ENCODE data around the gene FNDC5. TPM values are rescaled to one million over a fixed set of nuclear protein-coding genes. Genes with fewer than 3 reads are reported as not detected.

FNDC5 gene
- total RNA-seq, 1 donor from 2014 or later, result 105 TPM

- H3K4me3 ChIP-seq, result no peak overlapping the region
- intact Hi-C loops (cut with micrococcal nuclease), result no loop called here
- DNase-seq, result no peak
- no peaks in the 10 kb centered on the region for H3K9me3 ChIP-seq (replicated peaks)
- H3K27ac ChIP-seq (replicated peaks), result no peak overlapping the region
- H3K27me3 ChIP-seq (ENCODE audit: low read depth), result no peaks in the 10 kb centered on the region
- TF ChIP-seq, protein P1, sequence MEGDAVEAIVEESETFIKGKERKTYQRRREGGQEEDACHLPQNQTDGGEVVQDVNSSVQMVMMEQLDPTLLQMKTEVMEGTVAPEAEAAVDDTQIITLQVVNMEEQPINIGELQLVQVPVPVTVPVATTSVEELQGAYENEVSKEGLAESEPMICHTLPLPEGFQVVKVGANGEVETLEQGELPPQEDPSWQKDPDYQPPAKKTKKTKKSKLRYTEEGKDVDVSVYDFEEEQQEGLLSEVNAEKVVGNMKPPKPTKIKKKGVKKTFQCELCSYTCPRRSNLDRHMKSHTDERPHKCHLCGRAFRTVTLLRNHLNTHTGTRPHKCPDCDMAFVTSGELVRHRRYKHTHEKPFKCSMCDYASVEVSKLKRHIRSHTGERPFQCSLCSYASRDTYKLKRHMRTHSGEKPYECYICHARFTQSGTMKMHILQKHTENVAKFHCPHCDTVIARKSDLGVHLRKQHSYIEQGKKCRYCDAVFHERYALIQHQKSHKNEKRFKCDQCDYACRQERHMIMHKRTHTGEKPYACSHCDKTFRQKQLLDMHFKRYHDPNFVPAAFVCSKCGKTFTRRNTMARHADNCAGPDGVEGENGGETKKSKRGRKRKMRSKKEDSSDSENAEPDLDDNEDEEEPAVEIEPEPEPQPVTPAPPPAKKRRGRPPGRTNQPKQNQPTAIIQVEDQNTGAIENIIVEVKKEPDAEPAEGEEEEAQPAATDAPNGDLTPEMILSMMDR (IDR thresholded peaks at IDR 0.05; ENCODE audit: borderline replicate concordance), result no peak
- H3K36me3 ChIP-seq, result peaks cover 61% of the 10 kb centered on the region
- peaks cover 43% of the 10 kb centered on the region for H3K4me1 ChIP-seq
These were observed 10.1 kb downstream of the FNDC5 start for GRCh38 chr1:32860566-32860965.

DNA sequence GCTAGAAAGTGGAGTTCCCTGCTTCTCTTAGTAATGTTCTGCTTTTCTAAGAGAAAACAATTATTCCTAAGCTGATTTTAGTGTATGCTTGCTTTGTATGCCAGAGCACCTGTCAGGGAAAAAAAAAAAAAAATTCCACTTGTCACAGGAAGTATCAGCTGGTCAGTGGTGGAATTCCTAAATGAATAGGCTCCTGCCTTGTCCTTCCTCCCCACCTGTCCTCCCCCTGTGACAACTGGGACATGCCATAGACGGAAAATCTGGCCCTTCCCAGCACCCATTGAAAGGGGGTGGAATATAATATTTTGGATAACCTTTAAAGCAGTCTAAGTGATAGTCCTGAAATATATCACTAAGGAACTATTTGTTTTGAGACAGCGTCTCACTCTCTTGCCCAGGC lies 10.8 kb downstream of the FNDC5 start:
- Histone ChIP-seq H3K4me3 (no peak overlapping the region), H3K9me3 (replicated peaks) (no peaks in the 10 kb centered on the region), H3K36me3 (peaks cover 67% of the 10 kb centered on the region), H3K4me1 (peaks cover 37% of the 10 kb centered on the region), H3K27me3 (ENCODE audit: low read depth) (no peaks in the 10 kb centered on the region), H3K27ac (replicated peaks) (no peak overlapping the region)
- no peak for DNase-seq
- intact Hi-C loops (cut with micrococcal nuclease), result no loop called here
- TF ChIP-seq, protein P1 (IDR thresholded peaks at IDR 0.05; ENCODE audit: borderline replicate concordance), result no peak

DNA sequence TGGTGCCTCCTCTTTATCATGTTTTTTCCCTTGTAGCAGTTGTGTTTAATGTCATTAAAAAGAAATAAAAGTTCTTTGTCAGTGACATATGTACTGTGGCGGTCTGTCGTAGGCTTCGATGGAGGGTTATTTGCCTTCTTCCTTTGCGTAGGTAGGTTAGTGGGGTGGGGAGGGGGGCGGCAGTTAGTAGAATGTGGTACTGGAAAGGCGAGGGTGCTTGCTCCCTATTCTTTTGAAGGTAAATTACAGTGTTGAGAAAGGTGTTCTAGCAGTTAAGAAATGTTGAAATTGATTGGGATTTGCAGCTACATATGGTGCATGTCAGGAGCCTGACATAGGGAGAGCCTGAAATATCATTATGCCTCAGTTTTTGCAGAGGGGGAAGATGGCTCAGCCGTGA lies 11.9 kb downstream of the FNDC5 start:
- TF ChIP-seq, protein P1 (IDR thresholded peaks at IDR 0.05; ENCODE audit: borderline replicate concordance), result no peak
- Histone ChIP-seq H3K9me3 (replicated peaks) (no peaks in the 10 kb centered on the region), H3K4me1 (peaks cover 26% of the 10 kb centered on the region), H3K27ac (replicated peaks) (no peak overlapping the region), H3K4me3 (no peak overlapping the region), H3K36me3 (peaks cover 71% of the 10 kb centered on the region), H3K27me3 (ENCODE audit: low read depth) (no peaks in the 10 kb centered on the region)
- DNase-seq, result no peak
- intact Hi-C loops (cut with micrococcal nuclease), result no loop called here

GRCh38 chr1:32858136-32858535 lies 12.6 kb downstream of the FNDC5 start:
- intact Hi-C loops (cut with micrococcal nuclease), result no loop called here
- H3K27ac ChIP-seq (replicated peaks), result no peak overlapping the region

DNA sequence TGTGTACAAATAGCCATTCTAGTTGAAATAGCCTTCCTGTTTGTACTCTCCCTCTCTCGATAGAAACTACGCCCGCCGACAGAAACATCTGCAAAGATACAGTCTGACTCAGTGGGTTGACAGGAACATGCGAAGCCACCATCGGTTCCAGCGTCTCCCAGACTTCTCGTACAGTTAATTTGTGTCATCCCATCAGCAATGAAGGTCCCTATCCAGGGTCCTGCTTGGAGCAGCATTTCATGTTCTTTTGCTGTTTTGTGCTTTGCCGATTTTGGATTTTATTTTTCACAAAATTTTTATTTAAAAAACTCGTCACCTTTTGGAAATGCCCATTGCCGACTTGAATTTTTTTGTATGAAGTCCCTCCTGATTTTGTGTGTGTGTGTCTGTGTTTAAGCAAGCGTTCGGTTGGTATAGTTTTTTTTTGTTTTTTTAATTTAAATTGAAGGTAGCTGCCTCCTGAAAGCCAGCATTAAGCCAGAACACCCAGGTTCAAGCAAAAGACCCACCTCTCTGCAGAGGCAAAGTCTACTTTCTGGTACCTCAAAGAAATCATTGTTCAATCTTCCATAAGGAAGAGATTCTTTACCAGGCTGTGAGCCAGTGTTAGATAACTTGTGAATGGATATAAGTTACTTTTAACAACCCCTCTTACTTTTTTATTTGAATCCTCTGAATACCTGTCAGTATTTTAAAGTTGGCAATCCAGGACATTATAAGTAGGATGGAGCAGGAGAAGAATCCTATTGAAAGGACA lies 14.7 kb downstream of the FNDC5 start:
- H3K4me3 ChIP-seq, result no peak overlapping the region
- peaks cover 70% of the 10 kb centered on the region for H3K36me3 ChIP-seq
- intact Hi-C loops (cut with micrococcal nuclease), result no loop called here
- no peaks in the 10 kb centered on the region for H3K9me3 ChIP-seq (replicated peaks)
- TF ChIP-seq, protein P1 (IDR thresholded peaks at IDR 0.05; ENCODE audit: borderline replicate concordance), result no peak
- no peaks in the 10 kb centered on the region for H3K27me3 ChIP-seq (ENCODE audit: low read depth)
- peaks cover 6% of the 10 kb centered on the region for H3K4me1 ChIP-seq
- H3K27ac ChIP-seq (replicated peaks), result no peak overlapping the region
- no peak for DNase-seq

More at GRCh38 chr1:32858136-32858535, 12.6 kb downstream of the FNDC5 start:
- peaks cover 21% of the 10 kb centered on the region for H3K4me1 ChIP-seq
- DNase-seq, result no peak
- peaks cover 71% of the 10 kb centered on the region for H3K36me3 ChIP-seq
- no peaks in the 10 kb centered on the region for H3K9me3 ChIP-seq (replicated peaks)
- no peaks in the 10 kb centered on the region for H3K27me3 ChIP-seq (ENCODE audit: low read depth)
- no peak overlapping the region for H3K4me3 ChIP-seq
- TF ChIP-seq, protein P1 (IDR thresholded peaks at IDR 0.05; ENCODE audit: borderline replicate concordance), result no peak

Measured in left ventricle myocardium inferior (tissue), 1 donor.